HCT116 (cell line): ENCODE data around the gene C14orf93. TPM values are rescaled to one million over a fixed set of nuclear protein-coding genes. Genes with fewer than 3 reads are reported as not detected.

Experiments used
- ATAC-seq: fragments of 200-7000 bp; cut with Tn5 transposase; 2 replicates; pipeline ENCODE4 v1.9.1; 2020; ENCODE audit warnings: mild to moderate bottlenecking, moderate library complexity
- BruUV-seq: library from RNA; stranded (reverse); fragments of 400-500 nt; replicated peaks from 2 replicates; lab custom pipeline; 2021; lab: Mats Ljungman, UMichigan
- CTCF ChIA-PET: fragments of 300-600 bp; sonication (Branson Sonifier 250); formaldehyde crosslinking; loops from one replicate; lab custom pipeline; 2021; ENCODE audit warnings: antibody characterized with exemption; lab: Charles Lee
- POLR2A ChIA-PET: fragments of 300-600, 350-600 bp; sonication (Branson Sonifier 250); formaldehyde crosslinking; loops from one replicate; lab custom pipeline; 2021; ENCODE audit warnings: antibody characterized with exemption; lab: Charles Lee
- RAD21 ChIA-PET, 2 experiments: fragments of 300-600 bp; sonication (Branson Sonifier 250); formaldehyde crosslinking; loops; one replicate each; lab custom pipeline; 2023; ENCODE audit warnings: low total read pairs in 2 of 2; ENCODE audit not compliant: uncharacterized antibody in 2 of 2, unreplicated experiment in 2 of 2, low non-redundant PET in 1 of 2; lab: Charles Lee
- DNase-seq: peaks from one replicate; pipeline ENCODE4 v3.0.0-alpha.2; 2010; ENCODE audit warnings: low read depth, low spot score
- H2AFZ ChIP-seq: fragments of 200-600 bp; shearing (Covaris generic), sonication (generic); 2 replicates; pipeline ENCODE4 v1.6.1; 2017; ENCODE audit warnings: low read depth, mixed run types, mixed read lengths, antibody characterized with exemption, low read length; ENCODE audit not compliant: poor library complexity, severe bottlenecking
- H3K27ac ChIP-seq: 2 replicates; pipeline ENCODE4 v1.5.1; 2012; ENCODE audit warnings: low read depth, low read length
- H3K27me3 ChIP-seq: fragments of 200-600 bp; sonication (generic); 2 replicates; pipeline ENCODE4 v1.6.1; 2016; ENCODE audit warnings: mixed run types, low read length, mixed read lengths; ENCODE audit not compliant: insufficient read depth
- H3K36me3 ChIP-seq, 2 experiments: fragments of 200-500 bp in 1 of 2; fragments of 200-600 bp in 1 of 2; sonication (Bioruptor generic) in 1 of 2; sonication (generic) in 1 of 2; 2 replicates each; pipeline versions ENCODE4 v1.5.1 to v1.6.1; 2014 to 2016; ENCODE audit warnings: low read length in 2 of 2, inconsistent platforms in 1 of 2, mixed read lengths in 1 of 2, mixed run types in 1 of 2; ENCODE audit not compliant: insufficient read depth in 2 of 2, control insufficient read depth in 1 of 2
- H3K4me1 ChIP-seq, 2 experiments: fragments of 200-600 bp in 1 of 2; sonication (generic) in 1 of 2; 2 replicates each; pipeline versions ENCODE4 v1.5.1 to v1.6.1; 2012 to 2017; ENCODE audit warnings: low read length in 2 of 2, inconsistent platforms in 1 of 2, mild to moderate bottlenecking in 1 of 2, mixed read lengths in 1 of 2, mixed run types in 1 of 2, moderate library complexity in 1 of 2; ENCODE audit not compliant: insufficient read depth in 2 of 2, control insufficient read depth in 1 of 2
- H3K4me2 ChIP-seq: fragments of 200-600 bp; sonication (generic); 2 replicates; pipeline ENCODE4 v1.6.1; 2017; ENCODE audit warnings: mixed run types, low read length, mixed read lengths
- H3K4me3 ChIP-seq, 2 experiments: fragments of 200-600 bp in 1 of 2; sonication (generic) in 1 of 2; replicated peaks in 1 of 2; 2 replicates each; pipeline ENCODE4 v1.5.1; 2011 to 2016; ENCODE audit warnings: low read length in 2 of 2, control low read depth in 1 of 2, low read depth in 1 of 2, mild to moderate bottlenecking in 1 of 2, mixed read lengths in 1 of 2, mixed run types in 1 of 2
- H3K79me2 ChIP-seq: fragments of 200-600 bp; sonication (generic); 2 replicates; pipeline ENCODE4 v1.6.1; 2017; ENCODE audit warnings: mild to moderate bottlenecking, mixed run types, low read length, moderate library complexity, mixed read lengths; ENCODE audit not compliant: insufficient read depth
- H3K9ac ChIP-seq: fragments of 200-600 bp; sonication (generic); 2 replicates; pipeline ENCODE4 v1.6.1; 2016; ENCODE audit warnings: low read length, mixed read lengths
- H3K9me2 ChIP-seq: fragments of 200-600 bp; sonication (generic), shearing (Covaris generic); 2 replicates; pipeline ENCODE4 v1.6.1; 2017; ENCODE audit warnings: mixed run types, mild to moderate bottlenecking, moderate library complexity; ENCODE audit not compliant: insufficient read depth
- H3K9me3 ChIP-seq, 2 experiments: fragments of 200-500 bp in 1 of 2; fragments of 200-600 bp in 1 of 2; sonication (Bioruptor generic) in 1 of 2; sonication (generic) in 1 of 2; 2 replicates each; pipeline ENCODE4 v1.6.1; 2014 to 2017; ENCODE audit warnings: low read length in 2 of 2, mixed read lengths in 2 of 2, inconsistent platforms in 1 of 2, low read depth in 1 of 2, mild to moderate bottlenecking in 1 of 2, mixed run types in 1 of 2, moderate library complexity in 1 of 2; ENCODE audit not compliant: control insufficient read depth in 1 of 2, insufficient read depth in 1 of 2
- H4K20me1 ChIP-seq: fragments of 200-600 bp; sonication (generic), shearing (Covaris generic); 2 replicates; pipeline ENCODE4 v1.6.1; 2017; ENCODE audit warnings: mixed run types, mild to moderate bottlenecking, moderate library complexity; ENCODE audit not compliant: insufficient read depth
- ATF3 ChIP-seq: IDR thresholded peaks from 2 replicates; pipeline ENCODE4 v1.6.1; 2012
- CTCF ChIP-seq, 3 experiments: fragments of 200-600 bp in 1 of 3; sonication (generic) in 1 of 3; IDR thresholded peaks in 2 of 3; conservative IDR thresholded peaks in 1 of 3; 2 replicates each; pipeline ENCODE4 v1.5.1; 2012 to 2017; ENCODE audit warnings: low read depth in 2 of 3, low read length in 2 of 3, antibody characterized with exemption in 1 of 3, borderline replicate concordance in 1 of 3, control low read depth in 1 of 3, mild to moderate bottlenecking in 1 of 3, mixed read lengths in 1 of 3, mixed run types in 1 of 3, moderate library complexity in 1 of 3; ENCODE audit not compliant: insufficient read depth in 1 of 3
- EGR1 ChIP-seq: IDR thresholded peaks from 2 replicates; pipeline ENCODE4 v1.6.1; 2012; ENCODE audit warnings: low read depth
- ELF1 ChIP-seq: IDR thresholded peaks from 2 replicates; pipeline ENCODE4 v1.6.1; 2012; ENCODE audit warnings: low read depth, borderline replicate concordance
- EZH2phosphoT487 ChIP-seq: fragments of 200-600 bp; IDR thresholded peaks from 2 replicates; pipeline ENCODE4 v1.6.1; 2018; ENCODE audit warnings: antibody characterized with exemption, borderline replicate concordance
- FOSL1 ChIP-seq: IDR thresholded peaks from 2 replicates; pipeline ENCODE4 v1.6.1; 2012; ENCODE audit warnings: low read depth
- JUND ChIP-seq: IDR thresholded peaks from 2 replicates; pipeline ENCODE4 v1.6.1; 2012
- REST ChIP-seq: IDR thresholded peaks from 2 replicates; pipeline ENCODE4 v1.6.1; 2012; ENCODE audit warnings: low read depth
- SP1 ChIP-seq: IDR thresholded peaks from 2 replicates; pipeline ENCODE4 v1.6.1; 2012; ENCODE audit warnings: low read depth
- SRF ChIP-seq: IDR thresholded peaks from 2 replicates; pipeline ENCODE4 v1.6.1; 2012; ENCODE audit warnings: low read depth
- TCF7L2 ChIP-seq: IDR thresholded peaks from 2 replicates; pipeline ENCODE4 v1.7.0; 2011; ENCODE audit warnings: borderline replicate concordance, inconsistent platforms; ENCODE audit not compliant: insufficient read depth, insufficient read length; ENCODE audit errors: extremely low read depth
- YY1 ChIP-seq: IDR thresholded peaks from 2 replicates; pipeline ENCODE4 v1.6.1; 2011; ENCODE audit warnings: low read length, low read depth, moderate library complexity, mild to moderate bottlenecking; ENCODE audit not compliant: insufficient replicate concordance; ENCODE audit errors: extremely low read depth
- ZFX ChIP-seq: fragments of 450-650 bp; IDR thresholded peaks from 2 replicates; pipeline ENCODE4 v1.6.1; 2017
- ZNF274 ChIP-seq: fragments of 200-500 bp; sonication (Bioruptor generic); IDR thresholded peaks from 2 replicates; pipeline ENCODE4 v1.6.1; 2014; ENCODE audit warnings: mild to moderate bottlenecking, low read depth, low read length, inconsistent platforms
- intact Hi-C: fragments of 100-400 bp; cut with micrococcal nuclease; formaldehyde crosslinking; loops from 2 replicates; pipeline ENCODE4 v1.10.0; 2022
- total RNA-seq: library from RNA; stranded (reverse); gene quantifications from one replicate; pipeline ENCODE4 v1.2.1, GENCODE V29; 2021; ENCODE audit not compliant: unreplicated experiment

Gene C14orf93
- total RNA-seq, 1 experiment from 2014 or later, result 13.7 TPM

GRCh38 chr14:22997676-22998323 is 12.1 kb downstream of the C14orf93 start:
- TF ChIP-seq TCF7L2 (no peak), CTCF (IDR thresholded peaks at IDR 0.05 in 2 of 3, conservative IDR thresholded peaks at IDR 0.05 in 1 of 3; ENCODE audit: borderline replicate concordance in 1 of 3, insufficient read depth in 1 of 3, low read depth in 2 of 3, low read length in 2 of 3) (no peak), JUND (no peak), REST (no peak), SRF (no peak), ATF3 (no peak), ELF1 (no peak), ZFX (no peak), FOSL1 (no peak), YY1 (no peak), ZNF274 (no peak), EZH2phosphoT487 (no peak), SP1 (no peak), EGR1 (no peak)
- TF ChIP-seq, all 23 proteins: peak for 0
- Histone ChIP-seq H3K4me1 (peaks cover 4 to 8% of the 10 kb centered on the region in 2 experiments; a peak in 3 of 4 replicates), H3K9me2 (no peaks in the 10 kb centered on the region), H3K36me3 (no peaks in the 10 kb centered on the region), H3K27me3 (no peaks in the 10 kb centered on the region), H3K27ac (no peak overlapping the region), H3K4me2 (no peak overlapping the region), H2AFZ (no peak overlapping the region), H3K79me2 (no peaks in the 10 kb centered on the region), H3K4me3 (no peak overlapping the region), H3K9me3 (no peaks in the 10 kb centered on the region), H3K9ac (no peak overlapping the region), H4K20me1 (no peaks in the 10 kb centered on the region)
- no peak for DNase-seq
- RAD21 ChIA-PET, result no interaction called here
- intact Hi-C loops, result no loop called here
- ATAC-seq, result no peak
- CTCF ChIA-PET, result interaction anchor here (1.2 to 3.9 kb wide), 2 partner anchors 12 to 61 kb away, joined by 5 to 59 read pairs; partner anchors contain the start of gene CDH24
- no TSS peak for BruUV-seq
- POLR2A ChIA-PET, result no interaction called here
